NB4 (cell line): ENCODE results near the gene MAML2.

Experiments used
- DNase-seq: peaks from one replicate; pipeline ENCODE4 v3.0.0; 2010; ENCODE audit warnings: low read depth
- H3K4me3 ChIP-seq: one replicate; pipeline ENCODE4 v1.5.1; 2011; ENCODE audit warnings: mild to moderate bottlenecking, low read depth, low read length, moderate library complexity
- MYC ChIP-seq: IDR thresholded peaks from 2 replicates; pipeline ENCODE4 v1.6.1; 2011; ENCODE audit warnings: low read depth, low read length
- POLR2A ChIP-seq: IDR thresholded peaks from 2 replicates; pipeline ENCODE4 v1.6.1; 2011; ENCODE audit warnings: mild to moderate bottlenecking; ENCODE audit not compliant: insufficient read length; ENCODE audit errors: extremely low read depth
- TF ChIP-seq, protein P1 (sequence below): IDR thresholded peaks from one replicate; pipeline ENCODE4 v1.5.1; 2012; ENCODE audit warnings: low read depth, low read length
- TF ChIP-seq, protein P2 (sequence below): IDR thresholded peaks from 2 replicates; pipeline ENCODE4 v1.6.1; 2011; ENCODE audit warnings: low read depth, low read length

Gene MAML2

DNA sequence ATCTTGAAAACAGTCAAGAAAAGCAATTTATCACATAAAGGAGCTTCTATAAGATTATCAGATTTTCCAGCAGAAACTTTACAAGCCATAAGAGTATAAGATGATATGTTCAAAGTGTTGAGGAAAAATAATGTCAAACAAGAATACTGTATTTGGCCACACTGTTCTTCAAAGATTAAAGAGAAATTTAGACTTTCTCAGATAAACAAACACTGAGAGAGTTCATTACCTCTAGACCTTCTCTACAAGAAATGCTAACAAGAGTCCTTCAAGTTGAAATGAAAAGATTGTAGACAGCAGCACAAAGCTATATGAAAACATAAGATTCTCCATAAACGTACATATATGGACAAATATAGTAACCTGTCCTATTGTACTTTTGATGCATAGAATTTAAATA is 411.1 kb downstream of the MAML2 start:
- TF ChIP-seq, protein P1, sequence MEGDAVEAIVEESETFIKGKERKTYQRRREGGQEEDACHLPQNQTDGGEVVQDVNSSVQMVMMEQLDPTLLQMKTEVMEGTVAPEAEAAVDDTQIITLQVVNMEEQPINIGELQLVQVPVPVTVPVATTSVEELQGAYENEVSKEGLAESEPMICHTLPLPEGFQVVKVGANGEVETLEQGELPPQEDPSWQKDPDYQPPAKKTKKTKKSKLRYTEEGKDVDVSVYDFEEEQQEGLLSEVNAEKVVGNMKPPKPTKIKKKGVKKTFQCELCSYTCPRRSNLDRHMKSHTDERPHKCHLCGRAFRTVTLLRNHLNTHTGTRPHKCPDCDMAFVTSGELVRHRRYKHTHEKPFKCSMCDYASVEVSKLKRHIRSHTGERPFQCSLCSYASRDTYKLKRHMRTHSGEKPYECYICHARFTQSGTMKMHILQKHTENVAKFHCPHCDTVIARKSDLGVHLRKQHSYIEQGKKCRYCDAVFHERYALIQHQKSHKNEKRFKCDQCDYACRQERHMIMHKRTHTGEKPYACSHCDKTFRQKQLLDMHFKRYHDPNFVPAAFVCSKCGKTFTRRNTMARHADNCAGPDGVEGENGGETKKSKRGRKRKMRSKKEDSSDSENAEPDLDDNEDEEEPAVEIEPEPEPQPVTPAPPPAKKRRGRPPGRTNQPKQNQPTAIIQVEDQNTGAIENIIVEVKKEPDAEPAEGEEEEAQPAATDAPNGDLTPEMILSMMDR: no peak
- TF ChIP-seq, protein P2, sequence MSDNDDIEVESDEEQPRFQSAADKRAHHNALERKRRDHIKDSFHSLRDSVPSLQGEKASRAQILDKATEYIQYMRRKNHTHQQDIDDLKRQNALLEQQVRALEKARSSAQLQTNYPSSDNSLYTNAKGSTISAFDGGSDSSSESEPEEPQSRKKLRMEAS: no peak
- no peak overlapping the region for H3K4me3 ChIP-seq
- no peak for DNase-seq

DNA sequence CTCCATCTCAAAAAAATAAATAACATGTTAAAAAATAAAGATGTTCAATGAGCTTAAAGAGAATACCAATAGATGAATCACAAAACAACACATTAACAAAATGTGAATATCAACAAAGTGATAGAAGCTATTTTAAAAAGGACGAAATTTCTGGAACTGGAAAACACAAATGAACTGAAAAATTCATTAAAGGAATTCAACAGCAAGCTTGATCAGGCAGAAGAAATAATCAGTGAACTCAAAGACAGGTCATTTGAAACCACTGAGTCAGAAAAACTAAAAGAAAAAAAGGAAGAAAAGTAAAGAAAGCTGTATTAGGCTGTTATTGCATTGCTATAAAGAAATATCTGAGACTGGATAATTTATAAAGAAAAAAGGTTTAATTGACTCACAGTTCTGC is 412.0 kb downstream of the MAML2 start:
- no peak for DNase-seq
- TF ChIP-seq MYC (no peak), POLR2A (no peak)
- TF ChIP-seq, protein P1: no peak
- TF ChIP-seq, protein P2: no peak
- H3K4me3 ChIP-seq: no peak overlapping the region

DNA sequence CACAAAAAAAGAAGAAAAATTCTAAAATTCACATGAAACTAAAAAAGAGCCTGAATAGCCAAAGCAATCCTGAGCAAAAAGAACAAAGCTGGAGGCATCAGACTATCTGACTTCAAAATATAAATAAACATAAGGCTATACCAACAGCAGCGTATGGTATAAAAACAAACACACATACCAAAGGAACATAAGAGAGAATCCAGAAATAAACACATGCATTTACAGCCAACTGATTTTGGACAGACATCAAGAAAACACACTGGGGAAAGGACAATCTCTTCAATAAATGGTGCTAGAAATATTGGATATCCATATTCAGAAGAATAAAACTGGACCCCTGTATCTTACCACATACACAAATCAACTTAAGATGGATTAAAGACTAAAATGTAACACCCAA is 416.3 kb downstream of the MAML2 start:
- no peak for DNase-seq
- no peak overlapping the region for H3K4me3 ChIP-seq
- TF ChIP-seq, protein P1: no peak
- TF ChIP-seq POLR2A (no peak), MYC (no peak)
- TF ChIP-seq, protein P2: no peak
